Right ventricle myocardium superior (tissue), 1 donor: Measurements from ENCODE around the gene PTPN11. TPM values are rescaled to one million over a fixed set of nuclear protein-coding genes. Genes with fewer than 3 reads are reported as not detected.
"Not testable (repeated sequence)": the region's sequence is repeated elsewhere in the genome, so short reads cannot be mapped to it uniquely, and the experiment has no call there.

Source experiments
- ATAC-seq: fragments of 200-7000 bp; cut with Tn5 transposase; one replicate; pipeline ENCODE4 v1.9.1; 2020; ENCODE audit warnings: mild to moderate bottlenecking; ENCODE audit not compliant: poor library complexity
- DNase-seq: peaks from one replicate; pipeline ENCODE4 v3.0.0-alpha.2; 2020
- intact Hi-C: fragments of 100-400 bp; cut with DNase I; formaldehyde crosslinking; loops from one replicate; pipeline ENCODE4 v1.11.2; 2022
- total RNA-seq: library from RNA; stranded (reverse); fragmentation: NEBNext Ultra II Directional; extraction: Animal tissue kit (Norgen Biotek cat#: 25700); gene quantifications from one replicate; pipeline ENCODE4 v1.2.1, GENCODE V29; 2021
- donor health status: DM: no; HTN: yes; CAD: no; lungs with severe emphysema.

Gene PTPN11
- total RNA-seq, 1 donor from 2014 or later, result 98.1 TPM

GRCh38 chr12:112433551-112433950 lies 14.8 kb downstream of the PTPN11 start:
- intact Hi-C loops, result no loop called here
- ATAC-seq (no peak), DNase-seq (no peak)

GRCh38 chr12:112438645-112439044 lies 19.9 kb downstream of the PTPN11 start:
- intact Hi-C loops, DNase-seq, ATAC-seq: not testable (repeated sequence)

- intact Hi-C loops, result no loop called here
- DNase-seq (no peak), ATAC-seq (no peak)
Observed at GRCh38 chr12:112439769-112440168, 21.0 kb downstream of the PTPN11 start.

GRCh38 chr12:112440653-112441052 lies 21.9 kb downstream of the PTPN11 start:
- ATAC-seq, intact Hi-C loops, DNase-seq: not testable (repeated sequence)

- intact Hi-C loops, result no loop called here
- DNase-seq (no peak), ATAC-seq (no peak)
Observed at GRCh38 chr12:112443916-112444315, 25.2 kb downstream of the PTPN11 start.

- intact Hi-C loops, result no loop called here
- DNase-seq (no peak), ATAC-seq (no peak)
Observed at GRCh38 chr12:112446008-112446725, 27.4 kb downstream of the PTPN11 start.

GRCh38 chr12:112447106-112447505 lies 28.4 kb downstream of the PTPN11 start:
- ATAC-seq, result no peak

GRCh38 chr12:112448165-112448564 lies 29.4 kb downstream of the PTPN11 start:
- ATAC-seq, intact Hi-C loops, DNase-seq: not testable (repeated sequence)

More at GRCh38 chr12:112447106-112447505, 28.4 kb downstream of the PTPN11 start:
- no peak for DNase-seq
- intact Hi-C loops, result no loop called here

GRCh38 chr12:112450725-112451124 lies 32.0 kb downstream of the PTPN11 start:
- intact Hi-C loops, result no loop called here
- no peak for ATAC-seq
- no peak for DNase-seq

- ATAC-seq, result no peak
- intact Hi-C loops, result no loop called here
- DNase-seq, result no peak
Observed at GRCh38 chr12:112456029-112456428, 37.3 kb downstream of the PTPN11 start.

- DNase-seq, ATAC-seq, intact Hi-C loops: not testable (repeated sequence)
Observed at GRCh38 chr12:112457142-112457541, 38.4 kb downstream of the PTPN11 start.

GRCh38 chr12:112458330-112458729 lies 39.6 kb downstream of the PTPN11 start:
- DNase-seq (no peak), ATAC-seq (no peak)
- intact Hi-C loops, result no loop called here

- ATAC-seq (no peak), DNase-seq (no peak)
- intact Hi-C loops, result no loop called here
Observed at GRCh38 chr12:112458751-112459150, 40.0 kb downstream of the PTPN11 start.

- intact Hi-C loops, result no loop called here
- ATAC-seq, result no peak
- no peak for DNase-seq
Observed at GRCh38 chr12:112463478-112463877, 44.7 kb downstream of the PTPN11 start.

- intact Hi-C loops, result no loop called here
- DNase-seq (no peak), ATAC-seq (no peak)
Observed at GRCh38 chr12:112464605-112465004, 45.9 kb downstream of the PTPN11 start.

- no peak for DNase-seq
- intact Hi-C loops, result no loop called here
- ATAC-seq, result peak; percentile 58
Observed at GRCh38 chr12:112466011-112466422, 47.3 kb downstream of the PTPN11 start.

- ATAC-seq, result peak; percentile 21
- no peak for DNase-seq
- intact Hi-C loops, result no loop called here
Observed at GRCh38 chr12:112466835-112467234, 48.1 kb downstream of the PTPN11 start.

- DNase-seq (no peak), ATAC-seq (no peak)
- intact Hi-C loops, result no loop called here
Observed at GRCh38 chr12:112468046-112468445, 49.3 kb downstream of the PTPN11 start.

GRCh38 chr12:112473056-112473455 lies 54.3 kb downstream of the PTPN11 start:
- no peak for DNase-seq
- intact Hi-C loops, result no loop called here
- no peak for ATAC-seq

GRCh38 chr12:112479413-112479812 lies 60.7 kb downstream of the PTPN11 start:
- ATAC-seq (no peak), DNase-seq (no peak)
- intact Hi-C loops, result no loop called here

GRCh38 chr12:112480931-112481330 lies 62.2 kb downstream of the PTPN11 start:
- intact Hi-C loops, result no loop called here
- ATAC-seq, result no peak
- no peak for DNase-seq
